HG02588 (cell line): ENCODE measurements around the gene GABBR2.

Source experiments
- ATAC-seq: cut with Tn5 transposase; IDR thresholded peaks from one replicate; pipeline ENCODE4 v1.9.1; 2021; ENCODE audit warnings: mild to moderate bottlenecking, moderate library complexity; ENCODE audit not compliant: unreplicated experiment

GABBR2 gene

DNA sequence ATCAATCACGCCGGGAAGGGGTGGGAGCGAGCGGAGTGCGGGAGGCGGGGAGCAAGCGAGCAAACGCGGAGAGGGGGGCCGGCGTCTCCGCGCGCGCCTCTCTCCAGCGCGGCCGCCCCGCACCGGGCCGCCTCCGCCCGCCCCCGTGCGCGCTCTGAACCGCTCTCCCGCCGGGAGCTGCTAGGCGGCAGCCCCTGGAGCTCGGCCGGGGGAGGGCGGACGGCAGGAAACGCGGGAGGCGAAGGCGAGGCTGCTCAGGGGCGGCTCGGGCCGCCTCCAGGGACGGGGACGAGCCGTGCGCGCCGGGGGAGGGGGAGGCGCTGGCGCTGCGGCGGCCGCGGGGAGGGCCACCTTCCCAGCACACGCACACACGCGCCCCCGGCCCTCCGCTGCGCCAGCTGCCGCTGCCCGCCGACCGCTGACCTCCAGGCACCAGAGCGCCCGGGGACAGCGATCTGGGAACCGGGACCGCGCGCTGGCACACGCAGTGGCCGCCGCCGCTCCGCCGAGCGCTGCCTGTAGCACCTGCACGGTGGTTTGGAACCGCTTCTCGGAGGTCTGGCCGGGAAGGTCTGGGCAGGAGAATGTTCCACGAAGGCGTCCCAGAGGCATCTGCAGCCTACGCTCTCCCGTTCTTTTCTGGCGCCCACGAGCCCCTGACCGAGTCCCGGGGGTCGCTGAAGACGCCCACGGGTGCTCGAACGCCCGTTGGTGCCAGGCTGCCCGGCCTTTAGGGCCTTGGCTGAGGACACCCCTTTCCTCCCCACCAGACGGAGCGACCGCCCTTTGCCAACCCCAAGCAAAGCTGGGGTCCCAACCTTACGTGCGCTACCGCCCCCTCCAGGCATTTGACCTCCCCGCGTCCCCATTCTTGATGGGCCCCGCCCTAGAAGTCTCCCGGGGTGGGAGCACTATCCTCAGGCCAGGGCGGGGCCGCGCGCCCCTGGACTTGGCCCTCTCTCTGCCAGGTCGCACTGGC, at the start of gene GABBR2:
TSS of gene GABBR2 (minus strand) at position 3 of the 979 bp plus-strand sequence. CDS start 198 bp downstream, outside the sequence.
- ATAC-seq = no peak

DNA sequence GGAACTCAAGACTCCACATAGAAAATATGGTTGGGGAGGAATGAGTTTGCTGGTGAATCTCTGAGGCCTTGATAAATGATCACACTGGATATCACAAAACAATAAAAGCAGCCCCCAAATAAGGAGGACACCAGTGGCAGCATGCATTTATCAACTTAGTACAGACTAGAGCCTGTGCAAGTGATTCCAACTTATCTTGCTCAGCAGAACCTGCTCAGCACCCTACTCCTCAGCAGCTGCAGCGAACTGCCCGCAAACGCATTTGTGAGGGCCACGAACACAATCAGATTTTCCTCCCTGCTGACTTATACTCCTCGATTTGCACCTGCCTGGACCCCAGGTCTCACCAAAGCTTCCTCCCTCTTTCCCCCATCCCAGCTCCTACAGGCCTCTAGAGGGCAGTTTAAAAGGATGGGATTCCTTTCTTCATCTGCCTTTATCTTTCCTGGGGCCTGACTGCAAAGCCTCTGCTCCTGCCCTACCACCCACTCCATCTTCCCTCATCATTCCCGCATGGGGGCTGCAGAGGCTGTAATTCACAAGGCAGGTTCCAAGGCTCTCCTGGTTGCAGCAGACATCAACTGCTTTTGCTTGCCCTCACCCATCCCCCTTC, 46.4 kb upstream of the GABBR2 start:
- no peak for ATAC-seq

DNA sequence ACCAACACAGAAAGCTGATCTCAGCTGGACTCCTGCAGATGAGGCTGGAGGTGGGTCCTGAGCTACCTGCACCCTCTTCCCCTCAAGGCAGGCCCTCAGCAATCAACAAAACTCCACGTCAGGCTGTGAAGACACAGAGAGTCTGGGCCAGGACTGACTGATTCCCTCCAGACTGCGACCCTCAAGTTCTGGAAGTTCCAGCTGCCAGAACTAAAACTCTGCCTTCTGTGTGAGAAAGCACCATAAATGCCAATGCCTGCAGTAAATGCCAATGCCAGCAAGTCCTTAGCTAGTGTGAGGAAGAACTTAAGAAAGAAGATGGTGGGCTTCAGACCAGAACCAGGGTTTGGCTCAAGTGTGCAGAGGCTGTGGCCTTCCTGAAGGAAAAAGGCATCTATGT, 42.5 kb upstream of the GABBR2 start:
- no peak for ATAC-seq

DNA sequence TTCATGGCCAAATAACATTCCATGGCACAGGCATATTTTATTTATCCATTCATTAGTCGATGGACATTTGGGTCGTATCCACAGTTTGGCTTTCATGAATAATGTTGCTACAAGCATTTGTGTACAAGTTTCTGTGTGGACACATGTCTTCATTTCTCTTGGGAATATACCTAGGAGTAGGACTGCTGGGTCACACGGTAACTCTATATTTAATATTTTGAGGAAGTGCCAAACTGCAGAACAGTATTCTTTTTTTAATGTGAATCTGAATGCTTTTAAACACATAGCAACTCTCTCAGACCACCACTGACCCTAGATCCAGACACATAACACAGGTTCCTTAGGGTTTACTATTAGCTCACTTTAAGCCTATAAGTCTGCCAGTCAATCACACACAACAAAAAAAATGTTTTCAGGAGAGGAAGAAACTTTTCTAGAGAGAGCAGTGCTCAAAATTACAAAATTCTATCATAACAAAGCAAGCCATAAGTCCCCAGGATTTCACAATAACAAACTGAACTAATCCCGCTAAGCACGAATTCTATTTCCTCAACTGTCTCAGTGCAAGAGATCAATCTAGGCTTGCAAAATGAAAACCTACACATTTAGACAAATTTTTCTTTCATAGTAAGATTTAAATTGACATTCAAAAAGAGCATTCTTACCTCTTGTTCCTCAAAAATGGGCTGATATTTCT, 41.8 kb upstream of the GABBR2 start:
- ATAC-seq = no peak

DNA sequence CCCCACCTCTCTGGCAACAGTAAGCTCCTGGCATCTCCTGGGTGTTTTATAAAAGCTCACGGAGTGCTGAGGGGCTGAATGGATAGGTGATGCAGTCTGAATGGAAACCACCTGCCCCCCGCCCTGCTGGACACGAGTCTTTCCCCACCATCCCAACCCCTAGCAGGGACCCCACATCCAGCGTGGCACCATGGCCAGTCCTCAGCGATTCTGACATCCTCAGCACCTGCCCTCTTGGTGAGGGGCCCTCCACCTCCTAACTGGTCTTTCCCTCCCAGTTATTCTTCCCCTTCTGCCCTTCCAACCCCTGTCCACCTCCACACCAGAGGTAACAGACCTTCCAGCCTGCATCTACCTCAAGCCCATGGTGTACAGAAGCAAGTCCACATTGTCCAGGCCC, 38.7 kb upstream of the GABBR2 start:
- ATAC-seq = no peak

DNA sequence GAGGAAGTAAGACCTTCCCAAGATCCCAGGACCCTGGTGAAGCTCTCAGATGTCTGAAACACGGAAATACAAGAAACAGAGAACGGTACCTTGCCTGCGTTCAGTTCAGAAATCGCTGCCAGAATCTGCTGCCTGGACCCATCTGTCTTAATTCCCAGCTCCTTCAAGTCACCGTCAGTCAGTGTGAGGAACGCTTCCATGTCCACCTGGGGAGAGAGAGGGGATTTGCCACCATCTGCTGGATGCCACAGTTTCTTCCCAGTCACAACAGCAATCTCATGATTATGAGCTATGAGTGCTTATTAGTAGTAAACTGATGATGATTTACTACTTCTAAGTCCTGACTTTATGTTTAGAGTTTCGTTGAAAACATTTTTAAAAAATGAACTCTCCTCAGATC, 36.7 kb upstream of the GABBR2 start:
- ATAC-seq = no peak

DNA sequence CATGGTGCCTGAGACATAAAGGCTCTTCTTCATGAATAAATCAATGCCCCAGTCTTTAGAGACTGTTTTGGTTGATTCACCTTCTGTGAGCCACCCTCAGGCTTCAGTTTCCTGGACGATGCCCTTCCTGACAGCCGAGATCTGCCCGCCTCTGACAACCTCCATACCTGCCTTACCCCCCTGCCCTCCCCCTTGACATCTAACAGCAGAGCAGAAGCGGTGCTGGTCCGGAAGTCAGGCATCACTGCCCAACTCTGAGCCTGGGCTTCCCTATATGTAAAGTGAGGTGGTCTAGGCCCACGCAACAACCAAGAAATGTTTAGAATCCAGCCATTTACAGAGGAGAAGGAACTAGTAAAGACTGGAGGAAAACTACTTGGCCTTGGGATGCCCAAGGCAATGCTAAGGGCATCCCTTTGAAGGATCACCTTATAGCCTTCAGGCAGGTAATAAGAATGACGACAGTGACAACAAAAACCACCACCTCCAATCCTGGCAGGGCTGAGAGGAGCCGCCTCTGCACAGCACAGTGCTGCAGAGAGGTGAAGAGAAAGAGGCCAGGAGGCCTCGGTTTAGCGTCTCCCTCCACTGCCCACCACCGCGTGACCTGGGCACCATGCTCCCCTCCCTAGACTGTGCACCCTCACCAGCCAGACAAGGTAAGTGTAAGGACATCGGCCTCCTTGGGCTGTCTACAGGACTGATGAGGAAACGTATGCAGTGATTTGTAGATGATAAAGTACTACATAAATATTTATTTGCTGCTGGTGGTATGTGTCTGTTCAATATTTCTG, 35.3 kb upstream of the GABBR2 start:
- no peak for ATAC-seq

DNA sequence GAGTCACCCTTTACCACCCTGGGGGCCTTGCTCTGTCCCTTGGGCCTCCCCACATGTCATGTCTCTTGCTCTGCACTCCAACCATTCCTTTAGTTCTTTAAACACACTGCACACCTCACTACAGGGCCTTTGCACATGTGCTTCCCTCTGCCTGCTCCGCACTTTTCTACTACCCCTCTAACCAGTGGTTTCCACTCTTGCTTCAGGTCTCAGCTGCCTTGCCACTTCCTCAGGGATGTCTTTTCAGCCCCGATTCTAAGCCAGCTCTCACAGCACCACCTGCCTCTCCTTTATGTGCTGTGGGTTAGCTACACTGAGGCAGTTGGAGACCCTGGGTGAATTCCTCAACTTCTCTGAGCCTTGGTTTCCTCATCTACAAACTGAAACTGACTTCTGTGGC, 34.6 kb upstream of the GABBR2 start:
- ATAC-seq = no peak

DNA sequence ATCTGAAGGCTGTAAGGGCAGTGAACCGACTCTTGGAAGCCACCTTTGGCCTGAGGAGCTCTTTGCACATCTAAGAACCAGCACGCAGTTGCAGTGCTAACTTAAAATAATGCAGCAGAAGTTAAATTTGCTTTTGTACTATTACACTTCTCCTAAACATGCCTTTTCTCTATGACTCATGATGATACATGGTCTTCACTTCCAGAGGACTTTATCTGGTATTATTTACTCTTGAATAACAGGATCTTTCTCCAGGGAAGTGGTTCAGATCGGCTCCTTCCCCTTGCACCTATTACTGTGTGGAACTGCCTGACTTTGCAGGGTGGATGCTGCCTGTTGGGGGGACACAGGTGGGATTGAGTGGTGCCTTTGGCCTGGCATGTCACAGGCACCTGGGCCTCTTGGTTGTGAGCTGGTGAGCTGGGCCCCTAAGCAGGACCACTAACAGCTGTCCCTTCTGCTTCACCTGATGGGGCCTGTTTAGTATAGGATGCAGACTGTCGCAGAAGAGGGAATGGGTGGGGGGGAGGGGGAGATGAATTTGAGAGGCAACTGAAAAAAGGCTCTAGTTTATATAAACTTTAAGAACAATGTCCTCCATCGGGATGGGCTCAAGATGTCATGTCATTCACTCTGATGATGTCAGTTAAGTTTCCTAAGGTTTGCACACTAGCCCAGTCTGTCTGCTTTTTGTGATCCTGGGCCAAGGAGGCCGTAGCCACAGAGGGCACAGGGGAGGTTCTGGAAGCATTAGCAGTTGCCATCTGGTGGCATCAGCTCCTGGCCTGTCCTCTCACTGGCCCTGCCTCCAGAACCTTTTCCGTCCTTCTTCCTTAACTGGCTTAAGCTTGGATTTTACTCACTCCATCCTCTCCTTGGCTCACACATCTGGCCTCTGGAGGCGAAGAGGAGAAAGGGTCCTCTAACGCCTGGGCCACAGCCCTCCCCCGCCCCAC, 33.9 kb upstream of the GABBR2 start:
- ATAC-seq = no peak

DNA sequence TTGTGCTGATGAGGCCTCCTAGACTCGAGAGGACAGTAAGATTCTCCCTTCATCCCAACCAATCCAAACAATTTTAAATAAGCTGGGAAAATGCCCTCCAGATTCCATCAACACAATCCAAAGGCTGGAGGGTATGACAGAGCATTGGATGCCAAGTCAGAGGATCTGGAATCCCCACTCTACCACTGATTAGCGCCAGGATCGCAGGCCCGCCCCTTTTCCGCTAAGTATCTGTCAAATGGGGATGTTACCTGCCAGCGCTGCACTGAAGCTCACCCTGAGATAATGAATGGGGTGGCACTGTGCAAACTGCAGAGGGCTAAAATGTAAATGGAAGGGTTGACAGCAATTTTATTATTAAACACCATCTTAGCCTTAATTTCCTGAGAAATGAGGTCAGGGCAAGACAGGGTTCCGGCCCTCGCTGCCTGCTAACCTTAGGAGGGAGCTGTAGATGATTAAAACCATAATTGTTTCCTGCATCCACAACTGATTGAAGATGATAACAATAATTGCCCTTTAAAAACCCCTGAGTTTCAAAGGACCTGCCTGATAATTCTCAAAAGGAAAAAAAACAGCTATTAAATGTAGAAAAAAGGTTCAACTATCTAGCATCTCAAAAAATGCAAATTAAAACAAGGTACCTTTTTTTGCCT, 31.6 kb upstream of the GABBR2 start:
- no peak for ATAC-seq

DNA sequence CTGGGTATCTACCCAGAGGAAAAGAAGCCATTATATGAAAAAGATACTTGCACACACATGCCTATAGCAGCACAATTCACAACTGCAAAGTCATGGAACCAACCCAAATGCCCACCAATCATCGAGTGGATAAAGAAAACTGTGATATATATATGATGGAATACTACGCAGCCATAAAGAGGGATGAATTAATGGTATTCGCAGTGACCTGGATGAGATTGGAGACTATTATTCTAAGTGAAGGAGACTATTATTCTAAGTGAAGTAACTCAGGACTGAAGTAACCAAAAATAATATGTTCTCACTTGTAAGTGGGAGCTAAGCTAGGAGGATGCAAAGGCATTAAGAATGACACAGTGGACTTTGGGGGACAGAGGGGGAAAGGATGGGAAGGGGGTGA, 30.0 kb upstream of the GABBR2 start:
- no peak for ATAC-seq

DNA sequence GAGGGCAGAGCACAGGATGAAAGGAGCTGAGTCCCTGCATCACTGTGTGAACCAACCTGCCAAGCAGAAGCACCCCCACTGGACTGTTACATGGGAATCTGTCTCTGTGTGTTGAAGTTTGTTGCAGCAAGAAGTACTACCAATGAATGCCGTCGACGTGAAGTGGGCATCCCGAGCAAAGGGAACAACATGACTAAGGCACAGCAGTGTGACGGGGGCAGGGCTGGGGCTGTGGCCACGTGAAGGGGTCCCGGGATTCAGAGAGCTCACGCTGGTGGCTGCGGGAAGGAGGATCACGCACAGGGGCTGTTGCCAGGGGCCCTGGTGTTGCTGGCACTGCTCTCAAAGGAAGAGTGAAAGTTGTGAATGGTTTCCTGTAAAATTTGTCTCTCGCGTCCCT, 27.5 kb upstream of the GABBR2 start:
- ATAC-seq = no peak

DNA sequence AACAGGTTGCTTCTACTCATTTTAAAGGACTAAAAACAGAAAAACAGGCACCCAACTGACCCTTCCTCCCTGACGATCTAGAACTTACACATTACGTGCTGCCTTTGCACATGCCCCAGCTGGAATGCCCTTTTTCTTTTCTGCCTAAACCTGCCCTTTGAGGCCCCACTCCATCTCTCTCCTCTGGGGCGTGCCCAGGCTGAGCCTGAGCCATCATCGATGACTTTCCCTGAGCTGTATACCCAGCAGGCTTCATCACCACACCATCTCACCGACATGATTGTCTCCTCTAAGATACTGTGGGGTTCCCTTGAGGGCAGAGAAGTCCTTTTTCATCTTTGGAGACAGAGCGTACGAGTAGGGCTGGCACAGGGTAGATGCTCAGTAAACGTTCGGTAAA, 24.1 kb upstream of the GABBR2 start:
- ATAC-seq = no peak

DNA sequence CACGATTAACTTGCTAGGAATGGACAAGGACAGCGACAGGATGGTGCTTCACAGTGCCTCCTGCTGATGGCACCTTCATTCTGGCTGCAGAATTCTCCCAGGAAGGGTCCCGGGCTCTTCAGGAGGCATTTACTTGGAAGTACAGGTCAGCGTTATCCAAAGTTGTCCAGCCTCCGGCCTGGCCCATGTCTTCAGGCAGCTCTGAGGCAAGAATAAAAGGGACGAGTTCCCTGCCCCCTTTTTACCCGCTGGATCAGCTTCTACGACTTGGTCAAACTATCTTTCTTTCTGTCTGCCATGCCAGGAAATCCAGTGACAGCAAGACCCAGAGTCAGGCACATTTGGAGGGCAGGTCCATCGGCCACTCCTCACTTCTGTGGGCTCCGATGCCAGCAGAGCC, 23.4 kb upstream of the GABBR2 start:
- no peak for ATAC-seq

DNA sequence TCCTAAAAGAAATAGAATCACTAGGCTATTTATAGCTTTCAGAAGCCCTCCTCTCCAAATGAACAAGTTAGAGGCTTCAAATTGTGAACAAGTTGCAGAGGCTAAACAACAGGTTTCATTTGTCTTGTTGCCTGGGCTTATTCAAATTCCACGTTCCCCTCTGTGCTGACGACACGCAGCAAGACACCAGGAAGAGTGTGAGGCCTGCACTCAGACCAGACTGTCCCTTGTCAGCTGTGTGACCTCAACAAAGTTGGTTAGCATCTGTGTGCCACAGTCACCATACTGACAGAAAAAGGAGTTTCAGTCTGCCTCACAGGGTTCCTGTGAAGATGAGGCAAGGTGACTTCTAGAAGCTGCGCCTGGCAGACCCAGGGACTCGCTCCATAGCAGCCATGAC, 22.1 kb upstream of the GABBR2 start:
- no peak for ATAC-seq

DNA sequence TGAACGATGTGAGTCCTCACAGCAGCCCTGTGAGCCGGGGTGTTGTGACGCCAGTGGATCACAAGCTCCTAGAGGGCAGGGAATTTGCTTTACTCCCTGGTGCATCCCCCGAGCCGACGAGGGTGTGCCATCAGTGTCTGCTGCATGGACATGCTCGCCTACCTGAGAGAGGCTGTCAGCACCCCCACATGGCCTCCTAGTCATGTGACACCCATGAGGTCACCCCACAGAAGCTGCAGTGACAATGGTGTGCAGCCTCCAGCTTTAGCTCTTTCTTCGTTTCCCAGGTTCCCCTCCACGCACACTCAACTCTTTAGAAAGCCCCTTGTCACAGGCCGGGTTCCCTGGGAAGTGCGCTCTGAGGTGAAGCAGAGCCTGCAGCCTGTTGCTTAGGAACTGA, 19.8 kb upstream of the GABBR2 start:
- ATAC-seq = no peak

DNA sequence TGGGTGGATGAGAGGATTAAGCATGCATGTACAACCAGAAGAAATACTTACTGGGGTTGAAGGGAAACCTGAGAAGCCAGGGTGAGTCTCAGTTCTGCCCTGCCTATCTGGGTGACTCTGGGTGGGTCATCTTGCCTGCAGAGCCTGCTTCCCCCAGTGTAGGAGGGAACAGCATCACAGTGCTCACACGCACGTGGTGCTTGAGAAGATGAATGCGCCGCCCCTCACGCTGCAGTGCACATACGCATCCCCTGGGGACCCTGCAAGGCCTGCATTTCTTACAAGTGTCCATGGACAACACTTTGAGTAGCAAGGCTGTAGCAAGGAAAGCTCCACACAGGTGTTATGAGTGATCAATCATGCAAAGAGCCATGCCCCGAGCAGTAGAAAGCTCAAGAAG, 18.7 kb upstream of the GABBR2 start:
- no peak for ATAC-seq

DNA sequence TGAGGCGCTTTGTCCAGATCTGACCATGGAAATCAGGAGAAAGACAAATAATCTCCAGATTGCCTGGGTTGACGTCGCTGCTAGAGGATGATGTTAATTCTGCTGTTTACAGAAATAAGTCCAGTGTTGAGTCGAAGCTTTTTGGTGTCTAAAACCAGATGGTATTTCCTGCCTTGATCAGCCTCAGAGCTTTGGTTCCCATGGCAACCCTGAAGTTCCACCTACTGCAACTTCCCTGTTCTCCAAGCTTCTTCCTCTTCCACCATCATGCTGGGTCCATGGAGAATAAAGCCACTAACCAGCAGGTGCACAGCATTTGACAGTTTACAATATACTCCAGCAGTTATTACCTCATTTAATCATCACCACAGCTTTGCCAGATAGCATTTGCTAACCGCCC, 18.0 kb upstream of the GABBR2 start:
- ATAC-seq = no peak

DNA sequence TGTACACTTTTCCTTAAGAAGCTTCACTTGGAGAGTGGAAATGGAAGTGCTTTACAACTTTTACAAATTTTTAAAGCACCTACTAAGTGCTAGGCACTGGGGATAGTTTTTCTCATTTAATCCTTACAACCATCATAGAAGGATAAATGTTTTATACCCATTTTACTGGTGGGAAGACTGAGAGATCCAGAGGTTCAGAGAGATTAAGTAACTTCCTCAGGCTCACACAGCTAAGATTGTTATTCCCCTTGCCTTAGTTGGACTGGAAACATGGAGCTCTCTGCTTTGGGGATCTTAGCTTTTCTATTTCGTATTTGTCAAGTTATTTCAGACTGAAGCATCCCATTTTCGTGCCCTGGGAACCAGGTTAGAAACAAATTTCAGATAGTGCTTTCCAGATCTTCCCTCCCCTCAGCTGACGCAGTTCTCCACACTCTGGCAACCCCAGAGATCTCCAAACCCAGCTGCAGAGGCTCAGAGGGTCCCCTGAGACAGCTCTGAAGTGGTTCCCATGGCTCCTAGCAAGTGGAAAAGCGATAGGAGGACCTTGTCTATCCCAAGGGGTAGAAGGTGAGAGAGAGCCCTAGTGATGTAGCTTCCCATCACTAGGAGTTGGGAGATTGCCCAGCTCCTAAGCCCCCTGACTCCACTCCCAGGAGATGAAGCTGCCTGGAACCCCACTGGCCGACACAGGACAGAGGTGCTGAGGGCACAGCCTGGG, 16.2 kb upstream of the GABBR2 start:
- no peak for ATAC-seq
